Measurements from ENCODE around the gene ANKS6.
"Not testable (repeated sequence)": the region's sequence is repeated elsewhere in the genome, so short reads cannot be mapped to it uniquely, and the experiment has no call there.

The ANKS6 gene

DNA sequence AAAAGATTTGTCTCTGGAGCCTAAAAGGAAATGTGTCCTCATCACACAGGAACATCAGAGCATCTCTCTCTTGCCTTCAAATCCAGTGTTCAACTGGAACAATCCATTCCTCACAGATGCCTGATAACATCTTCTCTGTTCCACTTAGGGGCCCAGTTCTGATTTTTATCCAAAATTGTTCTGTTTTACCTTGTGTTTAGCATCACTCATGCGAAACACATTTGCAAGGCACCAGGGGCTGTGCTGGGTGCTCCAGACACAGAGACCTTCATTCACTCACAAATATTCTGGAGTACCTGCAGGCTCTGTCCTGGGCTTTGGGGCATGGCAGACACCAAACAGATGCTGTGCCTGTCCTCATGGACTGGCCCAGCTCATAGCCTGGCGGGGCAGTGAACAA is 101.4 kb downstream of the ANKS6 start:
- no peak for DNase-seq

- DNase-seq = no peak
These were observed 104.0 kb downstream of the ANKS6 start for GRCh38 chr9:98692392-98692791.

GRCh38 chr9:98691890-98692289 is 104.5 kb downstream of the ANKS6 start:
- no peak for DNase-seq

- DNase-seq = no peak
These were observed 105.7 kb downstream of the ANKS6 start for GRCh38 chr9:98690686-98691085.

GRCh38 chr9:98688710-98689495 is 107.5 kb downstream of the ANKS6 start:
- DNase-seq = no peak

DNA sequence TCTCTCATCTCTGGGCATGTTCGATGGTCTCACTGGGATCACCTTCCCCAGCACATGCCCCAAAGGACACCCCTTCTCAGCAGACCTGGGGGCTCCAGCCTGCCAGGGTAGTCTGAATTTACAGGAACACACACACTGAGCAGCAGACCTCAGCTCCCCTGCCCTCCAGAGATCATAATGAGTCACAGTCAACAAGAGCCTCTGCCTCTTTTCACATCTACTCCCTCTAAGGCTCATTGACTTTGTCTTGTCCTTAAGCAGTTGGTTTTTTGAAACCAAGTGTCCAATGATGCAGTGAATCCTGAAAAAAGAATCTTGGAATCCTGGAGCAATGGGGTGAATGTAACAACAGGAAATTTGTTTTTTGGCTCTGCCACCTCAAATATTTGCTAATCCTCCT is 108.4 kb downstream of the ANKS6 start:
- DNase-seq = no peak

- no peak for DNase-seq
These were observed 109.1 kb downstream of the ANKS6 start for GRCh38 chr9:98686961-98687855.

GRCh38 chr9:98684816-98685215 is 111.5 kb downstream of the ANKS6 start:
- not testable (repeated sequence) for DNase-seq
